Osteocyte (in vitro differentiated cells): ENCODE data around the gene REV1. TPM values are rescaled to one million over a fixed set of nuclear protein-coding genes. Genes with fewer than 3 reads are reported as not detected.

Experiments used
- DNase-seq: peaks from one replicate; pipeline ENCODE4 v3.0.0; 2021; ENCODE audit warnings: mixed read lengths; ENCODE audit not compliant: unreplicated experiment; ENCODE audit errors: extremely low spot score
- H3K27ac Mint-ChIP-seq: one replicate; pipeline ENCODE4 v1.8.0; 2021; ENCODE audit warnings: mild to moderate bottlenecking, mixed read lengths; ENCODE audit not compliant: unreplicated experiment
- H3K27me3 Mint-ChIP-seq: one replicate; pipeline ENCODE4 v1.8.0; 2021; ENCODE audit warnings: mixed read lengths; ENCODE audit not compliant: unreplicated experiment
- H3K36me3 Mint-ChIP-seq: one replicate; pipeline ENCODE4 v1.8.0; 2021; ENCODE audit warnings: mixed read lengths; ENCODE audit not compliant: unreplicated experiment
- H3K4me1 Mint-ChIP-seq: one replicate; pipeline ENCODE4 v1.8.0; 2021; ENCODE audit warnings: mixed read lengths; ENCODE audit not compliant: unreplicated experiment
- H3K4me3 Mint-ChIP-seq: one replicate; pipeline ENCODE4 v1.8.0; 2021; ENCODE audit warnings: mild to moderate bottlenecking, moderate library complexity, mixed read lengths; ENCODE audit not compliant: unreplicated experiment
- H3K9me3 Mint-ChIP-seq: one replicate; pipeline ENCODE4 v1.8.0; 2021; ENCODE audit warnings: mixed read lengths; ENCODE audit not compliant: unreplicated experiment
- total RNA-seq: library from RNA; stranded (reverse); gene quantifications from 2 replicates; pipeline ENCODE4 v1.2.1, GENCODE V29; 2021
- TF ChIP-seq, protein P1 (sequence below): fragments of 200-600 bp; sonication (generic); IDR thresholded peaks from 2 replicates; pipeline ENCODE4 v1.5.0; 2021; ENCODE audit warnings: antibody characterized with exemption, mild to moderate bottlenecking, moderate library complexity

Gene REV1
- total RNA-seq, 1 donor from 2014 or later, result 32.5 TPM

GRCh38 chr2:99404797-99405669 lies 84.8 kb downstream of the REV1 start:
- no peaks in the 10 kb centered on the region for H3K27me3 Mint-ChIP-seq
- H3K4me3 Mint-ChIP-seq, result no peak overlapping the region
- H3K36me3 Mint-ChIP-seq, result peaks cover 39% of the 10 kb centered on the region
- no peak overlapping the region for H3K27ac Mint-ChIP-seq
- H3K4me1 Mint-ChIP-seq, result no peaks in the 10 kb centered on the region
- TF ChIP-seq, protein P1, sequence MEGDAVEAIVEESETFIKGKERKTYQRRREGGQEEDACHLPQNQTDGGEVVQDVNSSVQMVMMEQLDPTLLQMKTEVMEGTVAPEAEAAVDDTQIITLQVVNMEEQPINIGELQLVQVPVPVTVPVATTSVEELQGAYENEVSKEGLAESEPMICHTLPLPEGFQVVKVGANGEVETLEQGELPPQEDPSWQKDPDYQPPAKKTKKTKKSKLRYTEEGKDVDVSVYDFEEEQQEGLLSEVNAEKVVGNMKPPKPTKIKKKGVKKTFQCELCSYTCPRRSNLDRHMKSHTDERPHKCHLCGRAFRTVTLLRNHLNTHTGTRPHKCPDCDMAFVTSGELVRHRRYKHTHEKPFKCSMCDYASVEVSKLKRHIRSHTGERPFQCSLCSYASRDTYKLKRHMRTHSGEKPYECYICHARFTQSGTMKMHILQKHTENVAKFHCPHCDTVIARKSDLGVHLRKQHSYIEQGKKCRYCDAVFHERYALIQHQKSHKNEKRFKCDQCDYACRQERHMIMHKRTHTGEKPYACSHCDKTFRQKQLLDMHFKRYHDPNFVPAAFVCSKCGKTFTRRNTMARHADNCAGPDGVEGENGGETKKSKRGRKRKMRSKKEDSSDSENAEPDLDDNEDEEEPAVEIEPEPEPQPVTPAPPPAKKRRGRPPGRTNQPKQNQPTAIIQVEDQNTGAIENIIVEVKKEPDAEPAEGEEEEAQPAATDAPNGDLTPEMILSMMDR, result no peak
- H3K9me3 Mint-ChIP-seq, result no peaks in the 10 kb centered on the region
- no peak for DNase-seq

- DNase-seq, result no peak
- H3K9me3 Mint-ChIP-seq, result no peaks in the 10 kb centered on the region
- TF ChIP-seq, protein P1, result no peak
- H3K27ac Mint-ChIP-seq, result no peak overlapping the region
- no peaks in the 10 kb centered on the region for H3K27me3 Mint-ChIP-seq
- H3K4me1 Mint-ChIP-seq, result peaks cover 3% of the 10 kb centered on the region
- peaks cover 45% of the 10 kb centered on the region for H3K36me3 Mint-ChIP-seq
- H3K4me3 Mint-ChIP-seq, result no peak overlapping the region
These were observed 85.6 kb downstream of the REV1 start for GRCh38 chr2:99404039-99404796.

DNA sequence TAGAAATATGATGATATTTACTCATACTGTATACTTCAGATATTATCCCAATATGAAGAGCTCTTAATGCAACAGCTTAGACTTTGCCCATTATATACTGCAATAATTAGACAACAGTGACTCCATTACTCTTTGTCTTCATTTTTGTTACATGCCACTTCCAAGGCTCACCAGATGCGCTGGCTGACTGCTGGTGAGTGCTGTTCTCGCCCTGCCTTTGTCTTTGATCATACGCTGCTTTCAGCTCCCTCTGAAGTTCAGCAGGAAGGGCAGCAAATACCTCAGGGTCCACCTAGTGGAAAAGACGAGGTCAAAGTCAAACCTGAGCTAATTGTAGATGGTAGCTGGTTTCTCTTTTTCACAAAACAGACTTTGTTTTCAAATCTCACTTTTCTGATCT lies 86.3 kb downstream of the REV1 start:
- Mint-ChIP-seq H3K4me3 (no peak overlapping the region), H3K27me3 (no peaks in the 10 kb centered on the region), H3K9me3 (no peaks in the 10 kb centered on the region), H3K4me1 (peaks cover 4% of the 10 kb centered on the region), H3K27ac (no peak overlapping the region), H3K36me3 (peaks cover 50% of the 10 kb centered on the region)
- no peak for DNase-seq
- TF ChIP-seq, protein P1, result no peak

DNA sequence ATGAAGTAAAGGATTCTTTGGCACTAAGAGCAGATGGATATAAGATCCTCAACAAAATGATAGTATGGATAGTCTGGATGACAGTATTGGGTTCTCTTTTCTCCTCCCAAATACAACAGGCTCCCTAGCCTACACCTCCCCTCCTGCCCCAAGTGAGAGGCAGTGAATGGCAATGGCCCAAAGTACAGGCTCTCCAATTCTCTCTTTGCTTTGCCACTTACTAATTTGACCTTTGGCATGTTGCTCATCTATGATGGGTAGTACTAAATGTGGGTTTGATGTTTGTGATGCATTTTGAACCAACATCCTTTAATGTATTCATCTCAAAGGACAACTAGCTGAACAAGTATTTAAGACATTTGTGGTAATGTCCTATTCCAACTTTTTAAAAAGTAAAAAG lies 86.7 kb downstream of the REV1 start:
- peaks cover 4% of the 10 kb centered on the region for H3K4me1 Mint-ChIP-seq
- TF ChIP-seq, protein P1, result no peak
- H3K27ac Mint-ChIP-seq, result no peak overlapping the region
- no peak for DNase-seq
- H3K36me3 Mint-ChIP-seq, result peaks cover 52% of the 10 kb centered on the region
- no peak overlapping the region for H3K4me3 Mint-ChIP-seq
- H3K9me3 Mint-ChIP-seq, result no peaks in the 10 kb centered on the region
- no peaks in the 10 kb centered on the region for H3K27me3 Mint-ChIP-seq

DNA sequence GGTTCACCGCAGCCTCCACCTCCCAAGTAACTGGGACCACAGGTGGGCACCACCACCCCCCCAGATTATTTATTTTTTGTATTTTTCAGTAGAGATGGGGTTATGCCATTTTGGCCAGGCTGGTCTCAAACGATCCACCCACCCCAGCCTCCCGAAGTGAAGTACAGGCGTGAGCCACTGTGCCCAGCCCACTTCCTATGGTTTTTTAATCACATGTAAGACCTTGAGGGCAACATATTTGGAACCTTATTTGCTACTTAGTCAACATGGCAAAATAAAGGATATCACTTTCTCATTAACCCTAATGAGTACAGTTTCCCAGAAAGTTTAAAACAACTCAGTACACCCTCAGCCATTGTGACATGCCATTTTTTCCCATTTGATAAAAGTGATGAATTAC lies 88.0 kb downstream of the REV1 start:
- TF ChIP-seq, protein P1, result no peak
- peaks cover 56% of the 10 kb centered on the region for H3K36me3 Mint-ChIP-seq

More for the DNA sequence above, 88.0 kb downstream of the REV1 start:
- DNase-seq, result no peak
- Mint-ChIP-seq H3K4me1 (peaks cover 4% of the 10 kb centered on the region), H3K9me3 (no peaks in the 10 kb centered on the region), H3K27ac (no peak overlapping the region), H3K27me3 (no peaks in the 10 kb centered on the region), H3K4me3 (no peak overlapping the region)
